Measurements from ENCODE around the gene MTHFD2L.
A peak's percentile ranks its signal among the peaks of the same experiment; 100 is the strongest.

MTHFD2L gene

GRCh38 chr4:74157561-74158465, at the start of gene MTHFD2L:
Gene MTHFD2L, plus strand, starts transcription at chr4:74158118. Its CDS starts 21 bp downstream, at chr4:74158139.
- H3K4me3 ChIP-seq (ENCODE audit: low read depth, low read length) = peak within 1 kb of the TSS; percentile 78
- H3K9me3 ChIP-seq (ENCODE audit: control insufficient read depth, insufficient read depth, low read depth, low read length) = no peaks in the 10 kb centered on the region
- peak within 1 kb of the TSS; percentile 82 for H3K27ac ChIP-seq (ENCODE audit: extremely low read depth, low read depth, low read length)
- H3K36me3 ChIP-seq (ENCODE audit: control insufficient read depth in 2 of 2, insufficient read depth in 1 of 2, low read length in 2 of 2) = peaks cover 0 to 29% of the 10 kb centered on the region in 2 experiments; a peak in 1 of 3 replicates
- CTCF ChIA-PET = no interaction called here
- H3K4me1 ChIP-seq (ENCODE audit: control insufficient read depth, insufficient read depth, low read length) = no peaks in the 10 kb centered on the region
- POLR2A ChIA-PET = no interaction called here
- TF ChIP-seq ZNF561 (tag by site-specific recombination; IDR thresholded peaks at IDR 0.05; ENCODE audit: borderline replicate concordance) (peak; percentile 35; the same call in 1 of the 2 replicates), HOXC10 (CRISPR knock-in tag; IDR thresholded peaks at IDR 0.05) (no peak), ZNF391 (tag by site-specific recombination; IDR thresholded peaks at IDR 0.05; ENCODE audit: borderline replicate concordance, low read depth) (no peak), ZNF660 (tag by site-specific recombination; IDR thresholded peaks at IDR 0.05) (peak; percentile 87), OSR2 (tag by site-specific recombination; IDR thresholded peaks at IDR 0.05) (no peak), PRDM2 (tag by site-specific recombination; IDR thresholded peaks at IDR 0.05; ENCODE audit: borderline replicate concordance) (no peak), AEBP2 (tag by site-specific recombination; IDR thresholded peaks at IDR 0.05; ENCODE audit: borderline replicate concordance) (no peak; the same call in 1 of the 2 replicates), ZNF354C (tag by site-specific recombination; IDR thresholded peaks at IDR 0.05; ENCODE audit: borderline replicate concordance, low read depth) (no peak), ZNF624 (tag by site-specific recombination; IDR thresholded peaks at IDR 0.05) (no peak), ZNF404 (tag by site-specific recombination; IDR thresholded peaks at IDR 0.05) (no peak), SP7 (tag by site-specific recombination; IDR thresholded peaks at IDR 0.05) (no peak; the same call in 1 of the 2 replicates), ZNF585B (tag by site-specific recombination; IDR thresholded peaks at IDR 0.05) (no peak), ZNF777 (tag by site-specific recombination; IDR thresholded peaks at IDR 0.05; ENCODE audit: borderline replicate concordance) (no peak), ZNF184 (tag by site-specific recombination; IDR thresholded peaks at IDR 0.05) (no peak), ZNF19 (tag by site-specific recombination; IDR thresholded peaks at IDR 0.05; ENCODE audit: low read depth) (no peak), ZIC2 (tag by site-specific recombination; IDR thresholded peaks at IDR 0.05) (peak; percentile 46), ZNF423 (tag by site-specific recombination; IDR thresholded peaks at IDR 0.05) (no peak), ZSCAN16 (tag by site-specific recombination; IDR thresholded peaks at IDR 0.05) (no peak), ZNF558 (tag by site-specific recombination; IDR thresholded peaks at IDR 0.05) (no peak), PRDM10 (tag by site-specific recombination; IDR thresholded peaks at IDR 0.05) (peak; percentile 31; the same call in 1 of the 2 replicates), ZNF776 (tag by site-specific recombination; IDR thresholded peaks at IDR 0.05; ENCODE audit: borderline replicate concordance) (no peak), KLF8 (tag by site-specific recombination; IDR thresholded peaks at IDR 0.05) (no peak), ZFP37 (tag by site-specific recombination; IDR thresholded peaks at IDR 0.05) (0 out of 2 replicates have a peak, but pooled peaks have one; percentile 67), ZNF76 (tag by site-specific recombination; IDR thresholded peaks at IDR 0.05; ENCODE audit: borderline replicate concordance, low read depth) (no peak; the same call in 1 of the 2 replicates), REPIN1 (tag by site-specific recombination; IDR thresholded peaks at IDR 0.05; ENCODE audit: low read depth) (no peak), ZNF37A (tag by site-specific recombination; IDR thresholded peaks at IDR 0.05) (no peak), SCRT1 (tag by site-specific recombination; IDR thresholded peaks at IDR 0.05; ENCODE audit: borderline replicate concordance) (no peak)
